ENCODE measurements around the gene NUAK1. TPM values are rescaled to one million over a fixed set of nuclear protein-coding genes. Genes with fewer than 3 reads are reported as not detected.

NUAK1 gene
- 43.2 TPM for total RNA-seq

GRCh38 chr12:106138633-106139421 lies at the start of gene NUAK1:
TSS of gene NUAK1 (minus strand) at chr12:106138954. CDS start at chr12:106138653, 301 bp downstream.

Other genes starting within 250 kb of the NUAK1 start
- 19.7 TPM for gene CKAP4, start 109.1 kb upstream of the NUAK1 start, total RNA-seq
- gene TCP11L2, start 163.8 kb upstream of the NUAK1 start, total RNA-seq: 33.5 TPM
- gene POLR3B, start 218.8 kb upstream of the NUAK1 start, total RNA-seq: 16.6 TPM

Measured in parietal lobe (tissue), 1 donor.